B cell (primary cell): ENCODE data around the gene TBC1D32.

Source experiments
- CTCF ChIP-seq: fragments of 200-600 bp; IDR thresholded peaks from one replicate; pipeline ENCODE4 v1.8.0; 2022; ENCODE audit warnings: antibody characterized with exemption, mild to moderate bottlenecking
- EZH2 ChIP-seq: IDR thresholded peaks from 2 replicates; pipeline ENCODE4 v1.6.1; 2012; ENCODE audit warnings: borderline replicate concordance, low read depth, mild to moderate bottlenecking, moderate library complexity, low read length; ENCODE audit not compliant: insufficient read depth, poor library complexity, severe bottlenecking

- TF ChIP-seq EZH2: no peak
- no peak for TF ChIP-seq CTCF
Observed at GRCh38 chr6:121223930-121224329, 110.3 kb downstream of the TBC1D32 start.
